GM18861 (cell line): ENCODE data around the gene DOCK2.
"Not testable (repeated sequence)": the region's sequence is repeated elsewhere in the genome, so short reads cannot be mapped to it uniquely, and the experiment has no call there.

Experiments
- ATAC-seq: cut with Tn5 transposase; IDR thresholded peaks from one replicate; pipeline ENCODE4 v1.9.1; 2021; ENCODE audit not compliant: unreplicated experiment

DOCK2 gene

GRCh38 chr5:169636477-169637084 lies 494 bp upstream of the DOCK2 start:
- no peak for ATAC-seq

GRCh38 chr5:169637549-169638121 lies 560 bp downstream of the DOCK2 start:
- peak; percentile 36 for ATAC-seq

GRCh38 chr5:169641253-169641652 lies 4.2 kb downstream of the DOCK2 start:
- ATAC-seq: no peak

- no peak for ATAC-seq
These were observed 9.8 kb downstream of the DOCK2 start for GRCh38 chr5:169646856-169647255.

GRCh38 chr5:169647566-169647965 lies 10.5 kb downstream of the DOCK2 start:
- no peak for ATAC-seq

- ATAC-seq: no peak
These were observed 11.7 kb downstream of the DOCK2 start for GRCh38 chr5:169648725-169649310.

- no peak for ATAC-seq
These were observed 12.4 kb downstream of the DOCK2 start for GRCh38 chr5:169649486-169649885.

GRCh38 chr5:169650701-169651331 lies 13.7 kb downstream of the DOCK2 start:
- peak; percentile 66 for ATAC-seq

GRCh38 chr5:169651526-169651925 lies 14.5 kb downstream of the DOCK2 start:
- no peak for ATAC-seq

- no peak for ATAC-seq
These were observed 15.0 kb downstream of the DOCK2 start for GRCh38 chr5:169652057-169652456.

- ATAC-seq: no peak
These were observed 16.0 kb downstream of the DOCK2 start for GRCh38 chr5:169653091-169653490.

GRCh38 chr5:169655353-169655752 lies 18.3 kb downstream of the DOCK2 start:
- no peak for ATAC-seq

GRCh38 chr5:169656125-169656901 lies 19.2 kb downstream of the DOCK2 start:
- peak; percentile 76 for ATAC-seq

- ATAC-seq: no peak
These were observed 20.1 kb downstream of the DOCK2 start for GRCh38 chr5:169657127-169657526.

- not testable (repeated sequence) for ATAC-seq
These were observed 25.4 kb downstream of the DOCK2 start for GRCh38 chr5:169662451-169662850.

- ATAC-seq: no peak
These were observed 26.5 kb downstream of the DOCK2 start for GRCh38 chr5:169663537-169663936.

GRCh38 chr5:169666365-169666764 lies 29.3 kb downstream of the DOCK2 start:
- no peak for ATAC-seq

GRCh38 chr5:169667896-169668674 lies 31.0 kb downstream of the DOCK2 start:
- ATAC-seq: no peak

- no peak for ATAC-seq
These were observed 31.7 kb downstream of the DOCK2 start for GRCh38 chr5:169668732-169669131.

- peak; percentile 95 for ATAC-seq
These were observed 33.9 kb downstream of the DOCK2 start for GRCh38 chr5:169670769-169671525.
